GM19025 (cell line): ENCODE data around the gene GSTP1.

ENCODE experiments used
- ATAC-seq: cut with Tn5 transposase; IDR thresholded peaks from one replicate; pipeline ENCODE4 v1.9.1; 2021; ENCODE audit warnings: mild to moderate bottlenecking, low read depth, moderate library complexity; ENCODE audit not compliant: unreplicated experiment

GSTP1 gene

DNA sequence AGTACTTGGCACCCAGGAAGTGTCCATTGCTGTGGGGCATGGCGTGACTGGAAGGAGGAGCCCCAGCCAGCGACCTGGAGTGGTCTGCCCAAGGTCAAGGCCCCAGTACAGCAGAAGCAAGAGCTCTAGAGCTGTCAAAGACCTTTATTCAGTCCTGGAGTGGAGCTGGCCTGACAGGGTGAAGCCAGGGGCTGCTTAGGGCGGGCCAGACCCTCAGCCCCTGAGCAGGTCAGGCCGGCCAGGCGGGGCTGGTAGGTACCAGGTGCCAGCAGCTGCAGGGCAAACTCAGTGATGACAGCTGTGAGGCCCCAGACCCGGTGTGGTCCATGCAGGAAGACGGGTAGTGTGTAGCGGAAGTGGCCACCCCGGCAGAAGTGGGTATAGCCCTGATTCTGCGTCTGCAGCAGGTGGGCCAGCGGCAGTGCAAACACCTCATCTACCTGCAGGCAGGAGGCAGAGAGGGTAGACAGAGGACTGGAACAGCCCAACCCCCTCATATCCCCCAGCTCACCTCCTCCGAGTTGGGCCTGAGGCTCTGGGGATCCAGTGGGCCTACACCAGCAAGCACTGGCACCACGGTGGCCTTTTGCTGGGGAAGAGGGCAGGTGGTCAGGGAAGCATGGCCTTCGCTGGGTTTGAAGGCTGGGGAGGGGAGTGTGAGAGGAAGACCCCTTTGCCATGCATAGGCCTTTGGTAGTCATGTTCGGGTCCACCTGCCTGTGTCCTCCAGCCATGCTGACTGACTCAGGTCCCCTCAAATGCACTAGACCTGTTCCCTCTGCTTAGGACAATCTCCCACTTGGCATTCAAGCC is 44.4 kb downstream of the GSTP1 start:
- ATAC-seq: no peak

DNA sequence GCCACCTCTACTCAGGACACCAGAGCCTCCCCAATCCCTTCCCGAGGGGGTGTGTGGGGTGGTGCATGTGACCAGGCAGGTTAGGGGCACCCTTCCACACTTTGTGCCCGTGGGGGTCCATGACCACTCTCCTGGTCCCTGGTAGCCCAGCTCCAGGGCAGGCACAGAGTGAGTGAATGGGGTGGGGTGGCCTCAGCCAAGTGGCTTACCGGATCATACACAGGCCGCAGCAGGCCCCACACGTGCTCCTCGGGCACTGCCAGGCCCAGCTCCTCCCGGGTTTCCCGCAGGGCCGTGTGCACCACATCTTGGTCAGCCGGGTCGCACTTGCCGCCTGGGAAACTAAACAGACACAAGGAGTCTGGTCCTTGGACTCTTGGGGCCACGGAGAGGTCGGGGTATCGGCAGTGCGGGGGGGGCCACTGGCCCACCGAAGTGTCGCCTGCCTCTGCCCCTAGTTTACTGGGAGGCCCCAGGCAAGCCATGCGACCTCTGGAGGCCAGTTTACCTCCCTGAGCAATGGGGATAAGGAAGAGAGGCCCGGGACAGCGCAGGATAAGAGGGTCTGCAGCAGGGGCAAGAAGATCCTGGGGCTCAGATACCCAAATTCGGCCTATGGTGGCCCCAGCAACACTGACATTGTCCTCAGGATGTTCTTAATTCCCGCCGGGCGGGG is 45.2 kb downstream of the GSTP1 start:
- no peak for ATAC-seq

DNA sequence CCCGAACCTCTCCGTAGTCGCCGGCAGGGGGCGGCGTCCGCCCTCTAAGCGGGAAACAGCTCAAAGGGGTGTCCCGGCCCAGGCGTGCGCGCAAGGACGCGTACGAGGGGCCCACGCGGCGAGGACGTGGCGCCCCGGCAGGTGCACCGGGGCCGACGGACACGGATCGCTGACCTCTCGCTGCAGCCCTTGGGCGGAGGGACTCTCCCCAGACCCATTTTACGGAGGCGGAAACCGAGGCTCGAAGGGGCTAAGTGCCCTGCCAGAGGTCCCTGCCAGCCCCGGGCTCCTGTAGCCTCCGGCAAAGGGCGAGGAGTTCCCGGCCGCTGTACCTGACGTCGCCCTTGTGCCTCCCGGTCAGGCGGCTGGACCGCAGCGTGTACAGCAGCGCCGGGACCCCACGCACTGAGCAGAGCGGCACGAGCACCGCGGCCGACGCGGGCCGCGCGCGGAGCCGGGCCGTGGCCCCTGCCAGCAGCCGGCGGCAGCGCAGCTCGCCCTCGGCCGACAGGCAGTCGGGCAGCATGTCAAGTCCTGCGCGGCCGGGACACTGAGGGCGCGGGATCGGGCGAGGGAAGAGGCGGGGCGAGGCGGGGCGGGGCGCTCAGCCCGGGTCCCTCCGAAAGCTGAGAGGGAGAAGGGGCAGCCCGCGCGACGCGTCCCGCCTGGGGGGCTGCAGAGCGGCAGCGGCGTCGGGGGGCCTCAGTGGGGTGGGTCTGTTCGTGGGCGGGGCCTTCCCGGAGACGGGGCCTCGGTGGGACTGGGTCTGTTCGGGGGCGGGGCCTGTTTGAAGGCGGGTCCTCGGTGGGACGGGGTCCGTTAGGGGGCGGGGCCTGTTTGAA is 46.0 kb downstream of the GSTP1 start, which contains the start of gene NUDT8:
Gene NUDT8 (minus strand): TSS at position 552 of the 842 bp plus-strand sequence. CDS start 26 bp downstream, at position 526.
- ATAC-seq: peak; percentile 49

GRCh38 chr11:67630228-67630942 is 46.8 kb downstream of the GSTP1 start:
- peak; percentile 59 for ATAC-seq

DNA sequence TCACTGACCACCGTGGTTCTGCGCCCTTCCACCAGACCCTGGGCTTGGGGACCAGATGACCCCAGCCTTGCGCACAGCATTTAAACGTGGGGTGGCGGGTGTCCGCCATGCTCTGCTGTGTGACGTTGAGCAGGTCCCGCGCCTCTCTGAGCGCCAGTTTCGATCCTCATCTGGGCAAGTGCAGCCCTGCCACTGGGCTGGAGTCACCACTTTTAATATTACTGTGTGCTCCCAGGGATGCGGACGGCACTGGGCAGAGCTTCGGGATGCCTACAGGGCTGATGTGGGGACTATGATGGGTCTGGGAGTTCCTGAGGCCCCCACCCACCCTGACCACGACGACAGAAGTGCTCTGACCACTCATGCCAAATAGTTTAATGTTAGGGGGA is 47.3 kb downstream of the GSTP1 start:
- no peak for ATAC-seq

DNA sequence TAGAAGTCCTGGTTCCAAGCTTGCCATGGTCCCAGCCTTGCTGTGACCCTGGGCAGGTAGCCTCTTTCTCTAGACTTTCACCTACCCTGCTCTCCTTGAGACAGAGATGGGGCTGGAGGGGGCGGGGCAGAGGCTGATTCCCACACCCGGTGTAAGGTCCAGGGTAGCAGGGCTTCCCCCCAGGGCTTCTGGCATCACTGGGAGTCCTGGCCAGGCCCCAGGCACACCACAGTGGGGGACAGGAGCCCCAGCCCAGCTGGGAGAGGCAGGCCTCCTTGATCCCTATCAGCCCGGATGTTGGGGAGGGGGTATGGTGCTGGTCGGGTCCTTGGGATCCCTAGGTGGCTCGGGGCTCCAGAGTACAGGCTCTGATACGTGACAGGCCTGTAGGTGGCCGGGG is 47.8 kb downstream of the GSTP1 start:
- no peak for ATAC-seq

DNA sequence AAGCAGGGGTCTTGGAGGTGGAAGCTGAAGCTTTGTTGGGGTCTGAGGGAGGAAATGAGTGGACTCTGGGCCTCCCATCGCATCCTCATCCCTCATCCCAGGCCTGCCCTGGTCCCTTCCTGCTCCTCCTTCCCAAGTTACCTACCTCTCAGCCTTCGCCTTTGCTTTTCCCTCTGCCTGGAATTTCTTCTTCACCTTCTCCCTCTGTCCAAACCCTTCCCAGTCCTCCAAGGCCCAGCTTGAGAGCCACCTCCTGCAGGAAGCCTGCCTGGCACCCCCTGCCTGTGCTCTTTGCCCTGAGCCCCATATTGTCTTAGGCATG is 48.2 kb downstream of the GSTP1 start:
- ATAC-seq: no peak

GRCh38 chr11:67632175-67632981 is 48.8 kb downstream of the GSTP1 start:
- no peak for ATAC-seq

DNA sequence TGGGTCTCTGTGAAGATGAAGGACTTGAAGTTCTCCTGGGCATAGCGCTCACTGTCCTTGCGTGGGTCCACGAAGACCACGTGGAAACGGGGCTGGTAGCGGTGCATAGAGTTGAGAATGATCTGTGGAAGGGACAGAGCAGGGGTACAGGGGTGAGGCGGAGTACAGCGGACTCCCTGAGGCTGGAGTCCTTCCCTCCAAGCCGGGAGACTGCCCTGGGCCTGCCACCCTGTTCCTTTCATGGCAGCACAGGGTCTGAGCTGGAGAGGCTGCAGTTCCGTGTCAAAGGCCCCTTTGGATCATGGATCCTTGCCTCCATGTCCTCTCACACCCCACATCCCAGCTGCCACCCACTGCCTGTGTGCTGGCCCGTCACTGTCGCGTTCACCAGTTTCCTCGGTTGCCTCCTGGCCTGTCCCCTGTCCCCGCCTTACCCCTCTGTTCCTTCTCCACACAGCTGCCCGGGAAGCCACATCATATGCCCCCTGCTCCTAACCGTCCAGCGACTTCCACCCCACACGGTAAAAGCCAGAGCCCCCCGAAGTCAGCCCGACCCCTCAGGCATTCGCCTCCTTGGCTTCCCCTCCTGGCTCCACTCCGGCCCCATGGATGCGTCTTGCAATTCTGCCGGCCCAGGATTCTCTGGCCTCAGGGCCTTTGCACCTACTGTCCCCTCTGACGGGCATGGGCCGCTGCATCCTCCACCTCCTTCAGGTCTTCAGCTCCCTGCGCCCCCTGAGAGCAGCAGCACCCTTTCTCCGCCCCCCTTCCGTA is 49.6 kb downstream of the GSTP1 start:
- ATAC-seq: no peak

- no peak for ATAC-seq
These were observed 50.2 kb downstream of the GSTP1 start for GRCh38 chr11:67633758-67634365.

GRCh38 chr11:67634366-67635230 is 51.0 kb downstream of the GSTP1 start:
- ATAC-seq: no peak

- ATAC-seq: no peak
These were observed 51.6 kb downstream of the GSTP1 start for GRCh38 chr11:67635231-67635521.
